Stimulated activated CD8-positive, alpha-beta memory T cell treated with anti-CD3 and anti-CD28 coated beads, Interleukin-15, amount 100 ng/mL, for 1 hour (primary cell): ENCODE results near the gene KIF2A.

Experiments used
- DNase-seq: peaks from one replicate; pipeline ENCODE4 v3.0.0-alpha.2; 2020; ENCODE audit warnings: low read depth

KIF2A gene

DNA sequence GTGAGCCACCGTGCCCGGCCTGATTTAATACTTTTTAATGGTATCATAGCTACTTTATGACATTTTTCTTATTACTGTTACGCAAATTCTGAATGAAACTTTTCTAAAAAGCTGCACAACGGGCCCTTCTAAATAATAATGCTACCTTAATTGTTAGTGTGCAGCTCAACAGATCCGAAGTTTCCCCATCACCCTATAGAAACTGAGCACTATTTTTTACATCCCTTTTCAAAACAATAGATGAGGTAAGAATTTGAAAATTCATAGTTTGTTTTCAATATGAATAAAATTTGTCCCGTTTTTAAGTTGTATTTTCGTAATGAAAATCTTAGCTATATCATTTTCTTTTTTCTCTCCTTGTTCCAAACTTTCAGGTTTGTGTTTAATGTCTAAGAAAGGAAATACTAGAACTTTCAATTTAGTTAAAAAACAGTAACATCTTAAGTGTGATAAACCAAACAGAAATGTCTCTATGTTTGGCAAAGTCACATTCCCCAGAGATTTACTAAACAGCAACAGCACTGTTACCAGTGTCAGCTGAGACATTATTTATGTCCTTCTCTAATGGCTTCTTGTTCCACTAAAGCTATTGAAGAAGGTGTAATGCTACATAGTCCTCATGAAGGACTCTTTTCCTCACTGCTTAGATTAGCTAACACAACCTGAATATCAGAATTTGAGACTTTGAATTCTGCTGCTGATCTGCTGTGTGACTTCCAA, 22.9 kb downstream of the KIF2A start:
- DNase-seq = no peak

DNA sequence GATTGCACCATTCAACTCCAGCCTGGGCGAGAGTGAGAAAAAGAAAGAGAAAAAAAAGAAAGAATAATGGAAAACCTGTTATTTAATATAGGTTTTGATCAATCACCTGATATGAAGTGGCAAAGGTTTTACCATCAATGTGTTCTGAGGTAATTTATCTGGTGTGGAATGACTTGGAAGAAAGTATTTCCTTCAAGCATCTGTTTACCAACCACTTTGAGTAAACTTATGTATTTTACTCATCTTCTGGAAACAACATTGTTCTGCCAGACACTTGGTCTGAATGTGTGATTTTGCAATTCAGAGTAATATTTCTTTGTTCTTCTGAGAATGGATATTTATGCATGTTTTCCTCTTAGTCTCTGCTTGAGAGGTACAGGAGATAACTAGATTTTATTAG, 24.3 kb downstream of the KIF2A start:
- DNase-seq = no peak

DNA sequence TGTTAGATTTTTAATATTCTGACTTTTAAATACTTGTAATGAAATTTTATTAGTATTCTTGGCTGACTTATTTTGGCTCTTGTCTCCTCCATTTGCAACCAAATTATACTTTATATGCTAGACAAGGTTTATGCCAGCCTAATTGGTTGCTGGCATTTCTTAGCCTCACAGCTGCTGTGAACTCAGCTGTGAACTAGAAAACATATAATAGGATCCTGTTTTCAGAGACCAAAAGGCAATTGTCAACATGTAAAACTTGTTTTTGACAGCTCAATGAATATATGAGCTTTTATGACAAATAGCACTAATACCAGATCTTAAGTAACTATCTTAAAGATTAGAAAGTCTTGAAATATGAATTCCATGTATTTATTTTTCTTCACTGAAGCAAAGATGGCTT, 25.9 kb downstream of the KIF2A start:
- no peak for DNase-seq

DNA sequence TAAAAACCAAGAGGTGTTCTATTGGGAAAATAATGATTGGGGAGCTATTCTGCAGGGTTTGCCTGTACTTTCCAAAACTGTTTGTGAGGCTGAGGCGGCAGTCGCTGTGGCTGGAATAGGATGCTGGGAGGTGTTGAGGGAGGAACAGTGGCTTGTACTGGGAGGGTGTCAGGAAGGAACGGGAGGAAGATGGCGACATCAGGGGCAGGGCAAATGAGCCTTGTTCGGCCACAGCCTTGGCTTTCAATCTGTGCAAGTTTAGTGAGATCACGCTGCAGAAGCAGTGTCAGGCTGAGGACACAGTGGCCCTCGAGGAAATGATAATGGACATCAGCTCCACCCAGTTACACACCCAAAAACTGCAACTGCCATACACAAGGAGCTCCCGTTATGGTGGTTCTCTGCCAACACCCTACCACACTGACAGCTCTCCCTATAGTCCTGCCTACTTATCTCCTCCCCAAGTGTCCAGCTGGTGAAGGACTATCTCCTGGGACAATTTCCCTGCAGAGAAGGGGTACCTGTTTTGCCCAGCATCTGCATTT, 27.3 kb downstream of the KIF2A start:
- no peak for DNase-seq

DNA sequence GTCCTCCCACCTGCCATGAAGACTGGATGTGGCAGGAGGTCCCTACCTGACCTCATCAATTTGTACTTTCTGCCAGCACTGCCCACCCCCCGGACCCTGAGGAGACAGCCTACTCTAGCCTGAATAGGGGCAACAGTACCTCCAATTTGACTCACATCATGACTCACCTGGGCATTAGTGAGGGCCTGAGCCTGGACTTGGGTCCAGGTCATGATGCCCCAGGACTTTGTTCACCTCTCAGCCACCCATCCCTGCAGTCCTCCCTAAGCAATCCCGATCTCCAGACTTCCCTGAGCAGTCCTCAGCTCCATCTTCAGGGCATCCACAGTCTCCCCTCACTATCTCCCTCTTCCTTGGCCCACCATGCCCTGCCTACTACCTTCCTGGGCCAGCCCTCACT, 28.1 kb downstream of the KIF2A start:
- no peak for DNase-seq

DNA sequence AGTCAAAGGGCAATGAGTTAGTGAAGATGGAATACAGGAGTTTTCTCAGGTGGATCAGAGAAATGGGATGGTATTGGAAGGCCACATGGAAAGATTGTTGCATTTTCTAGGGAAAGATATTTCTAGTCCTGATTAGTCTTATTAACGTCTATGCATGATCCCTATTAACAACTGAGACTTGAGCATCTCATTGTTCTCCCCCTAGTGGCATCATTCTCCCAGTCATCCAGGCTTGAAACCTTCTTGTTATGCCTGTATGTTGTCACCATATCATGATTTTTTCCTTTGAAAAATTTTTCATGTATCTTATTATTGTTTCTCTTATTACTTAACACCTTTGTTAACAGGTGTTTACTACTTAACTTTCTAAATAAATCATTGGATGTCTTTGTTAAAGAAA, 34.4 kb downstream of the KIF2A start:
- DNase-seq = no peak

DNA sequence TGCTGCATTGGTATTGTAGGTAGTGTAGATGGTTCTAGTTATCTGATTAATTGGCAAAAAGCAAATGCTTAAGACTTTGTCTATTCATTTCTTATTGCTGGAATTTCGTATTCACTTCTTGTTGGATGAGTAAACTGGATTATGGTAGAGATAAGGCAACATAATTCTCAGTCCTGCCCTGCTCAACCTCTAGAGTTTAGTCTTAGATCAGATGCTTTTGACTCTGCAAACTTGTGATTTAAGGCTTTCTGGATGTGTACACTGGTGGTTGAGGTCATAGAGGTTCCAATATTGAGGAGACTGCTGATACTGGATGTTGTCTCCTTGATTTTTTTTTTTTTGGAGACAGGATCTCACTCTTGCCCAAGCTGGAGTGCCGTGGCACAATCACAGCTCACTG, 35.0 kb downstream of the KIF2A start:
- no peak for DNase-seq

DNA sequence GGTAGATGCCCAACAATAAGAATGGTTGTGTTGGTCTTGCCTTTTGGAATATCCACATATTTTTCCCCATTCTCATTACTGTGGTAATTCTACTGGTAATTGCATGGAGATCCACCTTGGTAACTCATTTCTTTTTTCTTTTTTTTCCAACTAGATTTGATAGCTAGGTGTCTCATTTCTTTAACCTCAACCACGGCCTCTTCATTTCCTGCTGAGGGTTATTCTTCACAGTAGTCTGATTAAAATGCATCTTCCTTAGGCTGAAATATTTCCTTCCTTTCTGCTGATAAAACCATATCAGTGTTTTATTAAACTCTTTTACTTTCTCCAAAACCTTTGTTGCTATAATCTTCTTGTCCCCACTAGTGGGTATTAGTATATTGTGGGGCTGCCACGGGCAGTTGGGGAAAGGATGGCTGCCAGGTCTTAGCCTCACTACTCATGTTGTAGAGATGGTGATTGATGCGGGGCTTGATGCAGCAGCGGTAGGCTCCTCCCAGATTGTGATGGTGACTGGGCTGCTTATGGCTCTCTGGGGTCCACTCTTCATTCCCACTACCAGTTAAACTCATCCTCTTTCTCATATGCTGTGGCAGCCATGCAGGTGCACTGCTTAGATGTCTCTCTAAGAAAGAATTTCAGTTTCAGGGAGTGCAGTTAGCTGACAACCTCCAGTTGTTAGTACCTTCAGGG, 35.9 kb downstream of the KIF2A start:
- DNase-seq = no peak

DNA sequence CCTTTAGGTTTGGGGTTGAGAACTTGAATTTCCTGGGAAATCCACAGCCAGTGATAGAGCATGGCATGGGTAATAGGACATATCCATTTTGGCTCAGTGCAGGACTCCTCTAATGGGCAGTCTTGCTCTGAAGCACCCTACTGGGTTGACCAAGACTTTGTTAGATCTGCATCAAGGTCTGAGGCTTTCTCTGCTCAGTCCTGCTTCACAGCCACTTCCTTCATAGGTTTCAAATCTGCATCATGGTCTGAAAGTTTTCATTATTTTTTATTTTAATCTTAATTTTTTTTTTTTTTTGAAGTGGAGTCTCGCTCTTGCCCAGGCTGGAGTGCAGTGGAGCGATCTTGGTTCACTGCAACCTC, 36.5 kb downstream of the KIF2A start:
- DNase-seq = no peak

DNA sequence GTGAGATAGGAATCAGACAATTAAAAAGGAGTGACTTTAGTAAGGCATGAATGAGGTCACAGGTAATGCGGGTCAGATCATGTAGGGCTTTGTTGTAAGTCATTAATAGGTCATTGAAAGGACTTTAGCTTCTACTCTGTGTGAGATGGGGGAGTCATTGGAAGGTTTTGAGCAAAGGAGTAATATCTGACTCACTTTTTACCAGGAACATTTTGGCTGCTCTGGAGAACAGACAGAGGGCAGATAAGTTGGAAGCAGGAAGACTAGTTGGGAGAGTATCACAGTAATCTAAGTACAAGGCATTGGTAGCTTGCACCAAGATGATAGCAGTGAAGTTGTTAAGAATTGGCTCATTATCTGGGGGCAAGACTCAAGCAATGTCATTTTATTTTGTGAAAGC, 37.4 kb downstream of the KIF2A start:
- no peak for DNase-seq

DNA sequence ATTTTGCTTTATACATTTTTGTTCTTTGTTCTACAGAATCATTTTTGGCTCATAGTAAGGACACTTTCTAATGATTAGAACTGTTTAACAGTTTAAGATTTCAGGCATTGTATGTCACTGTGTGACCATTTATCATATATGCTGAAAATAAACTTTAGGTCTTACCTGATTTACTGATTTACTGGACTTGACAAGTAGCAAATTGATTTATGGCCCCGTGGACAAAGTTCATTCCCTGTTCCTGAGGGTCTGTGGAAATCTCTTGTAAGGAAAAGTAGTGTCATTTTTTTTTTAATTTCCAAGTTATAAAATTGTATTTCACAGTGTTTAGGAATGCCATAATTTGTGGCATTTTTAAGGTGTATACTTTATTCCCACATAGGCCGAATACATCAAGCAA, 40.7 kb downstream of the KIF2A start:
- no peak for DNase-seq

DNA sequence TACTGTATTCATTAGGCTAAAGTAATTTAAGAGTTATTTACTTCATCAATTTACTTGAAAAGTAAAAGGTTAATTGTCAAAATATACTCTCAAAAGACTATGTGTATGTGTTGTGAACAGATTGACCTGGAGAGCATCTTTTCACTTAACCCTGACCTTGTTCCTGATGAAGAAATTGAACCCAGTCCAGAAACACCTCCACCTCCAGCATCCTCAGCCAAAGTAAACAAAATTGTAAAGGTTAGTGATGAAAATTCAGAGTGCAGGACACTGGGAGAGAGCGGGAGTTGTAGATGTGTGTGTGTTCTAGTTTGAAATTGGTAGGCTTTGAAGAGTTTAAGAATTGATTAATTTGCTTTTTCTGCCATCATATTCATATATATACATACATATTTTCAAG, 41.9 kb downstream of the KIF2A start:
- no peak for DNase-seq

DNA sequence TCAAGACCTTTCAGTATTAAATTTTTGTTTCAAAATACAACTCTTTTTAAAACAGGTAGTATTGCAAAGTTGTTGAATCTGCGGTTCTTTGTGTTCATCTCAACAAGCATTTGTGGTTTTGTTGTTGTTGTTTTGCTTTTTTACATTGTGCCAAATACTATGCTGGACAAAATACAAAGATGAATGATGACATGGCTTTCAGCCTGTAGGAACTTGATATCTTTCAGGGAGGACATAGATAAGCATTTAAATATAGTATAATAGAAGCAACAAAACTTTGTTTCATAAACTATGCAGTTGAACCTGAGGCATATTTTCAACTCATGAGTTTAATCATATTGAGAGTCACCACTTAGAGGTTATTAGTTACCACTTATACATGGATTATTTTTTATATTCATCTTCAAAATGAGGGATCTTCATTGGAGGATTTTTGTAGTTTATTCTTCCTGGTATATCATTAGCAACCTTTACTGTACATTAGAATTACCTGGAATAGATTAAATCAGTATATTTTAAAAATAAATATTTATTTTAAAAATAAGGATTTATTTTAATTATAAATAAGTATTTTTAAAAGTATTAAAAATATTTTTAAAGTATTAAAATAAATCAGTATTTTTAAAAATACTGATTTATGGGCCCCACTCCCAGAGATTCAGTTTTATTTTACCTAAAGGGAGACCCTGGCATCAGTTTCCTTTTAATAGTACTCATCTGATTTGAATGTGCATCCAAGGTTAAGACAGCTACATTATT, 42.9 kb downstream of the KIF2A start:
- DNase-seq = no peak

DNA sequence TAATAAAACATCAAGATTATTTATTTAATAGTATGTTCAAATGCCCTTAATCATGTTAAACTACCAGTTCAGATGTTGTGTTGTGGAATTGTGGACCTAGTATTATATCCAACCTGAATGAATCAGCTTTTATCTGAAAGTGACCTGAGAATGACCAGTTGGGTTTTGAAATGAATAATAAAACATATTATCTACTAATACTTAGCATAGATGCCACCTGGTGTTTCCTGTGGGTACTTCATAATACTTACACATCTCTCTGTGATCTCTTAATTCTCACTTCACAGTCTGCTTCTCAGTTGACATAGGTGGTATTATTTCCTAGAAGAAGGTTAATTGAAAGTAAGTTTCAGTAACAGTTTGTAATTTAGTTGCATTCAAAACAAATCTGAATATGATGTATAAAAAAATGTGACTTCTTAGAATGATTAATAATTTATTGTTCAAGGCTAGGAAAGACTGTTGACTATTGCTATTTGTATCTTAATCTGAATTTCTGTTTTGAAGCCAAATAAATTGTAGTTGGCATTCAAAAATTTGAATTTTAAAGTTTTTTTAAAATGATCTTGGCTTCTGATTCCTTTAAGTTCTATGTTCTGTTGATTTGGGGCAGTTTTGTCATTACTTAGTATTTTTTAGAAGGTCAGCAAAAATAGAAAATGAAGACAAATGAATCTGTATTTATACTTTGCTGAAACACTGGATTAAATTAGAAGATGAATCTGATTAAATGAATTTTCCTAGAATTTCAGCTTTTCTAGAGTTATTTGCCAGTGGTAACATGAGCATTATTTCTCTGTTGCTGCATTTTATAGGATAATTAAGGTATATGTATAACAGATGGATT, 48.2 kb downstream of the KIF2A start:
- DNase-seq = no peak

DNA sequence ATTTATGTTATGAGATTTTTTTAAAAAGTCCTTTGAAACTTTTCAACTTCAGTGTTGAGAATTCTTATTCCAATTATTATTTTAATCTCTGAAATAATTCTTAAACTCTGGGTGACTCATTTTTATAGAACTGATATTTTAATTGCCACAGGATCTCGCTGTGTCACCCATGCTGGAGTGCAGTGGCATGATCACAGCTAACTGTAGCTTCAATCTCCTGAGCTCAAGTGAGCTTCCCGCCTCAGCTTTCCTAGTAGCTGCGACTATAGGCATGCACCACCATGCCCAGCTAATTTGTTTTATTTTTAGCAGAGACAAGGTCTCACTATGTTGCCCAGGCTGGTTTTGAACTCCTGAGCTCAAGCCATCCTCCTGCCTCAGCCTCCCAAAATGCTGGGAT, 56.7 kb downstream of the KIF2A start:
- DNase-seq = no peak

DNA sequence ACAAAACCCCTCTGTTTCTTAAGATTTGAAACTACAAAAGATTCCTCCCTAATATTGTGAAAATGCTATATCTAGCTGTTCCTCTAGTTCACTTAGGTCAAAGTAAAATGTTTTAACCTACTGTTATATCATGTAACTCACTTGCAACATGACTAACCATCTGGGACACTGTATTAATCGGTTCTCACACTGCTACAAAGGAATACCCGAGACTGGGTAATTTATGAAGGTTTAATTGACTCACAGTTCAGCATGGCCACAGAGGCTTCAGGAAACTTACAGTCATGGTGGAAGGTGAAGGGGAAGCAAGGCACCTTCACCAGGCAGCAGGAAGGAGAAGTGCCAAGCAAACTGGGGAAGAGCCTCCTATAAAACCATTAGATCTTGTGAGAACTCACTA, 63.0 kb downstream of the KIF2A start:
- DNase-seq = no peak

DNA sequence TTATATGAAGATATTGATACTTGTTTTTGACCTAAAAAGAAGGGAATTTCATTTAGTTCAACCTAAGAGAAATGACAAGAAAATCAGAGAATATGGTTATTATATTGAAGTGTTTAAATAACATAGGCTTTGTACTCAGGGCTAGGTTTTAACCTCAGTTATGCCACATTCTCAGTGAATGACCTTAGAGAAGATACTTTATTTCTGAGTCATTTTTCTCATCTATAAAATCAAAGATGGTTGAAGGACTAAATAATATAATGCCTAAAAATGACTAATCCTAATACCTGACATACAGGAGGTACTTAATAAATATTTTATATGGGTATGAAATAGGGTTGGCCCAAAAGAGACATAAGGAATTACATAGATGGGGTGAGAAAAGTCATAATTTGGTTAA, 65.4 kb downstream of the KIF2A start:
- DNase-seq = no peak

DNA sequence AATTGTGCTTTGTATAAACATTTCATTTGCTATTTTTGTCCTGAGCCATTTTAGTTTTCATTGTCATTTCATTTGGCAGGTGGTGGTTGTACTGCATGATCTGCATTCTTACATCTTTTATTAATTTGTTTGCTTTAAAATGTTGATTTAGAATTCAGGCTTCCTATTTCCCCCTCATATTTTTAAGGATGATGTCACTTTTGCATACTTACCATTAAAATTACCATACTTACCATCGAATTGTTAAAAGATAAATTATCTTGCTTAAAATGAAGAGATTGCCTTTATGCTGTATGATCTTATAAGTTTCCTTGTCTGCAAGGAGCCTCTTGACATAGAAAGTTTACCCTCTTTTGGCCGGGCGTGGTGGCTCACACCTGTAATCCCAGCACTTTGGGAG, 66.6 kb downstream of the KIF2A start:
- no peak for DNase-seq

DNA sequence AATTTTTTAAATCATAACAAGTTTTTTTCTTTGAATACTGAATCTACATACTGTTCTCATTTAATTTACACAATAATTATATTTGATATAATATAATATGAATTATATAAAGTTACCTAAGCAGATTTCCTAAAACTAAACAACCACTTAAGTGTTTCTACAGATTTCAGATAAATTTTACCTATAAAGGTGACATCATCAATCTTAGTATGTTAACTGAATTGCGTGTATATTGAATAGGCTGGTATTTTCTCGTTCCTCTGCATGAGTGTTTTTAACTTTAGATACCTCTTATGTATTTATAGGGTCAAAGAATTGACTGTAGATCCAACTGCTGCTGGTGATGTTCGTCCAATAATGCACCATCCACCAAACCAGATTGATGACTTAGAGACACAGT, 67.4 kb downstream of the KIF2A start:
- no peak for DNase-seq

DNA sequence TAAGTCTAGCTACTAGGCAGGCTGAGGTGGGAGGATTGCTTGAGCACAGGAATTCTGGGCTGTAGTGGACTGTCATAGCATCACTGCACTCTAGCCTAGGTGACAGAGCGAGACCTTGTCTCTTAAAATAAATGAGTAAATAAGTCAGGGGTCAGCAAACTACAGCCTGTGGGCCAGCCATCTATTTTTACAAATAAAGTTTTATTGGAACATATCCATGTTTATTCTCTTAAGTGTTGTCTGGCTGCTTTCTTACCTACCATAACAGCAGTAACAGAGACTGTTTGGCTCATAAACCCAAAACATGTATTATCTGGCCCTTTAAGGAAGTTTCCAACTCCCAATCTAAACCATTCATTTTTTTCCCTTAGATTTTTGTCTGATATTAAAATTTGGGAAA, 68.1 kb downstream of the KIF2A start:
- no peak for DNase-seq

DNA sequence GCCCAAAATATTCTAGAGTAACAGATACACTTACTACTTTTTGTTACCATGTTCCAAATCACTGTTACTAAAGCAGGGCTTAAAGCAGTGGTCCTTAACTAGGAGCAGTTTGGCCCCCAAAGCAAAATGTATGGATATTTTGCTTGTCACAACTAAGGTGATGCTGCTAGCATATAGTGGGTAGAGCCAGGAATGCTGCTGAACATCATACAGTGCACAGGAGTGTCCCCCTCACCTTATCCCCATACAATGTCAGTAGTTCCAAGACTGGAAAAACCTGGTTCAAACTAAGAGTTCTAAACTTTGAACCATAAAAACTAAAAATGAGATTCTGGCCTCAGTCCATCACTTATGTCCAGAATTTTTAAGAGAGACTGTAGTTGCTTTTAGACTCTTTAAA, 69.6 kb downstream of the KIF2A start:
- no peak for DNase-seq

DNA sequence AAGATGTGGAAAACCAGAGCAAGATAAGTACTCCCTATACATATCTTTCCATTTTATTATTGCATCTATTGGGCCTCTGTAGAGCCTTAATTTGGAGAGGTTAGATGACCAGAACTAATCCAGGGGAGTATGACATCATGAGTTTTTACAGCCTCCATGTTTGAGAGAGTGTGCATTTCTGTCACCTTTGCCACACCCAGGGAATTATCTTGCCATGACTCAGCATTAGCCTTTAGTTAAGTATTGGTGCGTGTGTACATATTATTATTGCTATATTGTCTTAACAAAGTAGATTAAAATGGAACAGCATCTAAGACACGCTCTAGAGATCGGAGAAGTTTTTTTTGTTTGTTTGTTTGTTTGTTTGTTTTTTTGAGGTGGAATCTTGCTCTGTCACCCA, 70.1 kb downstream of the KIF2A start:
- no peak for DNase-seq
